Hindlimb muscle (tissue), 1 donor: ENCODE measurements around the gene ACVR2B. TPM values are rescaled to one million over a fixed set of nuclear protein-coding genes. Genes with fewer than 3 reads are reported as not detected.

Experiments used
- DNase-seq: peaks from one replicate; pipeline ENCODE4 v3.0.0-alpha.2; 2013
- polyA plus RNA-seq: library from polyadenylated mRNA; unstranded; fragments of 120-200 nt; gene quantifications from one replicate; pipeline ENCODE4 v1.2.1, GENCODE V29; 2013; ENCODE audit not compliant: insufficient read length

Gene ACVR2B
- polyA plus RNA-seq, 1 donor = 15.8 TPM

- peak; percentile 30 for DNase-seq
These were observed 5.3 kb downstream of the ACVR2B start for GRCh38 chr3:38458796-38459498.

GRCh38 chr3:38459499-38460048 is 5.9 kb downstream of the ACVR2B start:
- DNase-seq = no peak

- DNase-seq = peak; percentile 52
These were observed 6.9 kb downstream of the ACVR2B start for GRCh38 chr3:38460377-38461270.

GRCh38 chr3:38465588-38466154 is 12.0 kb downstream of the ACVR2B start:
- DNase-seq = no peak

- no peak for DNase-seq
These were observed 15.1 kb downstream of the ACVR2B start for GRCh38 chr3:38468765-38469164.

- DNase-seq = no peak
These were observed 16.2 kb downstream of the ACVR2B start for GRCh38 chr3:38469852-38470251.

GRCh38 chr3:38471260-38471857 is 17.7 kb downstream of the ACVR2B start:
- no peak for DNase-seq

- DNase-seq = no peak
These were observed 18.7 kb downstream of the ACVR2B start for GRCh38 chr3:38472342-38472741.

- DNase-seq = no peak
These were observed 19.5 kb downstream of the ACVR2B start for GRCh38 chr3:38473229-38473628.

- DNase-seq = no peak
These were observed 21.4 kb downstream of the ACVR2B start for GRCh38 chr3:38474928-38475605.

- DNase-seq = no peak
These were observed 22.0 kb downstream of the ACVR2B start for GRCh38 chr3:38475716-38476115.

- DNase-seq = no peak
These were observed 22.6 kb downstream of the ACVR2B start for GRCh38 chr3:38476157-38476756.

GRCh38 chr3:38477057-38477820 is 23.5 kb downstream of the ACVR2B start:
- DNase-seq = no peak

- DNase-seq = no peak
These were observed 24.3 kb downstream of the ACVR2B start for GRCh38 chr3:38477839-38478450.

GRCh38 chr3:38478901-38479300 is 25.2 kb downstream of the ACVR2B start:
- DNase-seq = no peak

- peak; percentile 66 for DNase-seq
These were observed 25.9 kb downstream of the ACVR2B start for GRCh38 chr3:38479431-38480092.

GRCh38 chr3:38480093-38480445 is 26.4 kb downstream of the ACVR2B start:
- DNase-seq = no peak

- no peak for DNase-seq
These were observed 27.2 kb downstream of the ACVR2B start for GRCh38 chr3:38480930-38481329.

GRCh38 chr3:38482951-38483350 is 29.3 kb downstream of the ACVR2B start:
- no peak for DNase-seq

GRCh38 chr3:38487323-38487722 is 33.6 kb downstream of the ACVR2B start:
- no peak for DNase-seq
